Fibroblast of skin of right biceps (primary cell): ENCODE measurements around the gene SCN1B.

Experiments used
- DNase-seq: peaks from one replicate; pipeline ENCODE4 v3.0.0-alpha.2; 2013

Gene SCN1B

GRCh38 chr19:35059006-35059798, 28.9 kb downstream of the SCN1B start:
- no peak for DNase-seq

- DNase-seq = no peak
Observed at GRCh38 chr19:35059799-35060091, 29.5 kb downstream of the SCN1B start.

DNA sequence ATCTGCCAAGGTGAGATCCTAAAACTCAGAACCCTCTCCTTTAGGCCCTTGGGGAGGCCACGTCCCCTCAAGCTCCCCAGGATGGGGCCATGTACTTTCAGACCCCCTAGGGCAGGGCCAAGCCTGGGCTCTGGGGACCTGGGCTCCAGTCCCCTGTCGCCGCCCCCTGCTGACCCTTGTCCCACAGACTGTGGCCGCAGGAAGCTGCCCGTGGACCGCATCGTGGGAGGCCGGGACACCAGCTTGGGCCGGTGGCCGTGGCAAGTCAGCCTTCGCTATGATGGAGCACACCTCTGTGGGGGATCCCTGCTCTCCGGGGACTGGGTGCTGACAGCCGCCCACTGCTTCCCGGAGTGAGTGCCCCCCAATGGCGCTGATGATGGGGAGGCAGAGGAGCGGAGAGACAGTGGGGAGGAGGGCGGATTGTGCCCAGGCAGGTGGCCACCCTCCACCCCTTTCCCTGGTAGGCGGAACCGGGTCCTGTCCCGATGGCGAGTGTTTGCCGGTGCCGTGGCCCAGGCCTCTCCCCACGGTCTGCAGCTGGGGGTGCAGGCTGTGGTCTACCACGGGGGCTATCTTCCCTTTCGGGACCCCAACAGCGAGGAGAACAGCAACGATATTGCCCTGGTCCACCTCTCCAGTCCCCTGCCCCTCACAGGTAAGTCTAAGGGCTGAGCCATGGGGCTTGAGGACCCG, 30.0 kb downstream of the SCN1B start:
- no peak for DNase-seq

DNA sequence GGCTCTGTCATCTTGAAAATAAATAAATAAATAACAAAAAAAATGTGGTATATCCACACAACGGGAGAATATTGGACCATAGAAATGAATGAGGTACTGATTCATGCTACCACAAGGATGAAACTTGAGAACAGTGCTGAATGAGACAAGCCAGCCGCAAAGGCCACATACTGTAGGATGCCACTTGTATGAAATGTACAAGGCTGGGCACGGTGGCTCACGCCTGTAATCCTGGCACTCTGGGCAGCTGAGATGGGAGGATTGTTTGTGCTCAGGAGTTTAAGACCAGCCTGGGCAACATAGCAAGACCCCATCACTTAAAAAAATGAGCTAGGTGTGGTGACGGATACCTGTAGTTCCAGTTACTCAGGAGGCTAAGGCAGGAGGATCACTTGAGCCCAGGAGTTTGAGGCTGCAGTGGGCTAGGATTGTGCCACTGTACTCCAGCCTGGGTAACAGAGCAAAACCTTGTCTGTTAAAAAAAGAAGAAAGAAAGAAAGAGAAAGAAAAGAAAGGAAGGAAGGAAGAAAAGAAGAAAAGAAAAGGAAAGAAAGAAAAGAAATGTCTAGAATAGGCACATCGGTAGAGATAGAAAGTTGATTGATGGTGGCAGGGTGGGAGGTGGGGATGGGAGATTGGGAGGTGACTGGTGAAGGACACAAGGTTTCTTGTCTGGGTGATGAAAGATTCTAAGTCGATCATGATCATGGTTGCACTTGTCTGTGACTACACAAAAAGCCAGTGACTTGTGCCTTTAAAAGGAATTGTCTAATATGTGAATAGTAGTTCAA, 31.5 kb downstream of the SCN1B start:
- peak; percentile 20 for DNase-seq

DNA sequence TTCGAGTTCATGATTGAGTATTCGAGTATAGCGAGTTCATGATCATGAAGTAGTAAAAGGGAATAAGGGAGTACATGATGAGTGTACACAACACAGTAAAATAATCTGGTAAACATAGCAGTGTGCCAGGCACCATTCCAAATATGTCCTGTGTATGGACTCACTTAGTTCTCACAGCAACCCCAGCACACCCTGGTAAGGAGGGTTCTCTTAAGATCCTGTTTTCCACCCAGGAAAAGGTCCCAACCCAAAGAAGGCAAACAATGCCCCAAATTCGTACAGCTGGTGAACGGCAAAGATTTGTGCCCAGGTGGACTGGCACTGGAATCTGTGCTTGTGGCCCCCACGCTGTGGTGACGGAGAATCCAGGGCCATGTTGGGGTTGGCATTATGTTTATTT, 32.7 kb downstream of the SCN1B start:
- no peak for DNase-seq

DNA sequence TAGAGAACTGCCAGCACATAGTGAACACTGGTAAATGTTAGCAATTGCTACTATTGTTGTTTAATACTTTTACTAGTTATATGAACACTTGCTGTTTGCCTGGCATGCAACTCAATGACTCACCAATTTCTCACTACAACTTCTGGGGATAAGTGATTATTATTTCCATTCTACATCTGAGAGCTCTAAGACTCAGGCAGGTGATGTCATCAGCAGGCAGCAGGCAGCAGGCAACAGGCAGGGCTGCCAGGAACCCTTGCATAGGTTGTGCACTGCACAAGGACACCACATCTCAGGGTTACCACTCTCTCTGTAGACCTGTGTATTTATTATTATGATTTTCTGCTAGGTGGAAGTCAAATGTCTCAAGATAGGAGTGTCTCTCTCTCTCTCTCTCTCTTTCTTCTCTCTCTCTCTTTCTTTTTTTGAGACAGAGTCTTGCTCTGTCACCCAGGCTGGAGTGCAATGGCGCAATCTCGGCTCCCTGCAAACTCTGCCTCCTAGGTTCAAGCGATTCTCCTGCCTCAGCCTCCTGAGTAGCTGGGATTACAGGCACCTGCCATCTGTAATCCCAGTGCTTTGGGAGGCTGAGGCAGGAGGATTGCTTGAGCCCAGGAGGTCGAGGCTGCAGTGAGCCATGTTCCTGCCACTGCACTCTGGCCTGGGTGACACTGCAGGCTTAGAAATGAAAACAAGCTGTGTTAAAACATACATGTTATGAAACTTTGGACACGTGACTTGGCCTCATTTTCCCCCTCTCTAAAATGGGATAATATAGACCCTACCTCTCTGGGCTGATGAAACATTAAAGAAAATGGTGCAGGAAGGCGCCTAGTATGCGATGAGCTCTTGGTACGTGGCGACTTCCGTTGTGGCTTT, 33.9 kb downstream of the SCN1B start:
- DNase-seq = peak; percentile 60

DNA sequence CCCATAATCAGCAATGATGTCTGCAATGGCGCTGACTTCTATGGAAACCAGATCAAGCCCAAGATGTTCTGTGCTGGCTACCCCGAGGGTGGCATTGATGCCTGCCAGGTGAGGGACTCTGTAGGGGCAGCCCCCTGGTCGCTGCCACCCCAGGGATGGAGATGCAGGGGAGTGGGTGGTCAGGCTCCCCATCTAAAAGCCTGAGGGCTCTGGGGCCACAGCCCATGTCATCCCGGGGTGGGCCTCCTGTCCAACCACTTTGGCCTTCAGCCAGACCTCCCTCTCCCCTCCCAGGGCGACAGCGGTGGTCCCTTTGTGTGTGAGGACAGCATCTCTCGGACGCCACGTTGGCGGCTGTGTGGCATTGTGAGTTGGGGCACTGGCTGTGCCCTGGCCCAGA, 35.3 kb downstream of the SCN1B start:
- DNase-seq = no peak

DNA sequence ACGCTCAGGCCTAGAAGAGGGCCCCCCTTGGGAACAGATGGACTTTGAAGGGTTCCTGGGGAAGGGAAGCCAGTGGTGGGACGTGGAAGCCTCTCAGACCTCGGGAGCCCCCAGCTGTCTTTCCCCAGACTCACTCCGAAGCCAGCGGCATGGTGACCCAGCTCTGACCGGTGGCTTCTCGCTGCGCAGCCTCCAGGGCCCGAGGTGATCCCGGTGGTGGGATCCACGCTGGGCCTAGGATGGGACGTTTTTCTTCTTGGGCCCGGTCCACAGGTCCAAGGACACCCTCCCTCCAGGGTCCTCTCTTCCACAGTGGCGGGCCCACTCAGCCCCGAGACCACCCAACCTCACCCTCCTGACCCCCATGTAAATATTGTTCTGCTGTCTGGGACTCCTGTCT, 35.9 kb downstream of the SCN1B start:
- DNase-seq = no peak

DNA sequence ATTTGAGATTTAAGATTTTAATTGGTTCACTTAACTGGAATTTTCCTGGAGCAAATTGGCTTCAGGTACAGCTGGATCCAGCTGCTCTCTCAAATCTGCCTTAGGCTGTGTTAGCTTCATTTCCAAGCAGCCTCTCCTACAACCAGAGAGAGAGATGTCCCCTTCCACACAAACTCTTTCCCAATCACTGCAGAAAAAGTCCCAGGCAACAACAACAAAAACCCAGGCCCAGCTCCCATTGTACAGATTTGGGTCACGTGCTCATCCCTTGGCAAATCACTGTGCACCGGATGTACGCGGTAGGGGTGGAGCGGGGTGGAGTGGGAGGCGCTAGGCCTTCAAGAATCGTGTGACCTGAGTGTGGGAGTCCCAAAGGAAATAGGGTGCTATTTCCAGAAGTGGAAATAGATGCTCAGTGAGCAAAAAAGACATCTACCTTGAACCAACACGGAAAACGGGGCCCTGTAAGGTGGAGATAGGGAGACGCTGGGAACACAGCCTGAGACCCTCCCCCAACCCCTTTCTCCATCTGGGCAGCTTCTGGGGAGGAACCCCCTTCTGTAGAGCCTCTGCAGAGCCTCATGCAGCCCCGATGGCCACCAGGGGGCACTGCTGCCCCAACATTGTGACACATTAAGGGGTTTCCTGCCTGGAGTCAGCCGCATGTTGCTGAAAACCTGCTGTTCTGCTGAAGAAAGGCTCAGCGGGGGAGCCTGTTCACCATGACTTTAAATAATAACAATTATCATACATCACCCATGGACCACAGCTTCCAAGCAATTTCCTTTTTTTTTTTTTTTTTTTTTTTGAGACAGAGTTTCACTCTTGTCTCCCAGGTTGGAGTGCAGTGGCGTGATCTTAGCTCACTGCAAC, 36.7 kb downstream of the SCN1B start:
- peak; percentile 80 for DNase-seq

DNA sequence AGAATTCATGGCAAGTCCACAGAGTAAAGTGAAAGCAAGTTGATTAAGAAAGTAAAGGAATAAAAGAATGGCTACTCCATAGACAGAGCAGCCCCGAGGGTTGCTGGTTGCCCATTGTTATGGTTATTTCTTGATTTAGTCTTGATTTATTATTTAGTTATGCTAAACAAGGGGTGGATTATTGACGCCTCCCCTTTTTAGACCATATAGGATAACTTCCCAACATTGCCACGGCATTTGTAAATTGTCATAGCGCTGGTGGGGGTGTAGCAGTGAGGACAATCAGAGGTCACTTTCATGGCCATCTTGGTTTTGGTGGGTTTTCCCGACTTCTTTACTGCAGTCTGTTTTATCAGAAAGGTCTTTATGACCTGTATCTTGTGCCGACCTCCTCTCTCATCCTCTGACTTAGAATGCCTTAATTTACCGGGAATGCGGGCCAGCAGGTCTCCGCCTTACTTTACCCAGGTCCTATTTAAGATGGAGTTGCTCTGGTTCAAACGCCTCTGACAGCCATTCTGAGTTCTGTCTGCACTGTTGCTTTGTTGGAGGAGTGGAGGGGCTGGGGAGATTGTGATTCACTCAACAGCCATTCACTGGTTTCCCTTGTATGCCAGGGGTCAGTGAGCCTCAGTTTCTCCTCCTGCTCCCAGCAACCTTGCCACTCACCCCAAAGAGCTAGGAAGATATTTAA, 38.8 kb downstream of the SCN1B start:
- DNase-seq = no peak

GRCh38 chr19:35069696-35070095, 39.4 kb downstream of the SCN1B start:
- peak; percentile 39 for DNase-seq

DNA sequence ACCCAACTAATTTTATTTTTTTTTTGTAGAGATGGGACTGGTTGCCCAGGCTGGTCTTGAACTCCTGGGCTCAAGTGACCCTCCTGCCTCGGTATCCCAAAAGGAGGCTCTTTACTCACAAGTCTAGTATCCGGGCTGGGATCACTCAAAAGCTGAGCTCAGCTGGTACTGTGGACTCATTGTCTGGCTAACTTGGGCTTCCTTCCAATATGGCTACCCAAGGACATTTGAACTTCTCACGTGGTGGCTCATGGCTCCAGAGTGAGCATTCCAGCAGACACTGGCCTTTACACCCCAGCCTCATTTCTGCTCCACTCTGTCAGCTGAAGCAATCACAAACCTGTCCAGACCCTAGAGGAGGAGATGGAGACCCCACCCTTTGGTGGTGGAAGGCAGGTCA, 40.2 kb downstream of the SCN1B start:
- DNase-seq = no peak

DNA sequence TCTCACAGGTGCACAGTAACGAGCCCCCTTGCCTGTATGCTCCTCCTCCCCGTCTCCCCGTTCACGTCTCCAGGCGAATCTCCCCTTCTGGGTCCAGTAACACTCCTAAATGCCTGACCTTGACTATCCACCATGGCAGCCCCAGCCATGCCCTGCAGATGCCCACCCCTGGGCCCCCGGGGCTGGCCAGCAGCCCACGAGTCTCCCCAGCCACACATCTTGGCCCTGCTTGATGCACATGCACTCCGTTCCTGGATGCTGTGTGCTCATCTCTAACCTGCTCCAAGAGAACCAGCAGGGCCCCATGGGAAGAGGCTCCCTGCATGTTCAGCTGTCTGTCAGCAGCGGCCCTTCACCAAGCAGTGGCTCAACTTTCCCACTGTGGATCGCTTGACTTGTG, 43.2 kb downstream of the SCN1B start:
- DNase-seq = no peak

DNA sequence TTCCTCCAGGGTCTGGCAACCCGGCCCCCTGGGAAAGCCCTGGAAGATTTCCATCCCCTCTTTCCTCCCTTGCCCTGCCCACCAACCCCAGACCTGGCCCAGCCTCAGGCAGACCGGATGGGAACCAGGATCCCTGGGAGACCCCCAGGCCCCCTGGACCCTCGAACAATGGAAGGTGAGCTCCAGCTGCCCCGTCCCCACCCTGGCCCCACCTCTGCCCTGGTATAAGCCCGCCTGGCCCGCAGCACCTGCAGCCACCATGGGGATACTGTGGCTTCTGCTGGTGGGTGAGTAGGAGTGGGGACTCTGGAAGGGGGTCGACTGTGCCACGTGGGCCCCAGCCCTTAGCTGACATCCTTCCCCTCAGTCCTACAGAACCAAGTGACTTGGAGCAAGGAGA, 43.7 kb downstream of the SCN1B start:
- DNase-seq = no peak

- no peak for DNase-seq
Observed at GRCh38 chr19:35074426-35075201, 44.3 kb downstream of the SCN1B start.

GRCh38 chr19:35075202-35076025, 45.1 kb downstream of the SCN1B start:
- no peak for DNase-seq

GRCh38 chr19:35076026-35076370, 45.7 kb downstream of the SCN1B start:
- no peak for DNase-seq

DNA sequence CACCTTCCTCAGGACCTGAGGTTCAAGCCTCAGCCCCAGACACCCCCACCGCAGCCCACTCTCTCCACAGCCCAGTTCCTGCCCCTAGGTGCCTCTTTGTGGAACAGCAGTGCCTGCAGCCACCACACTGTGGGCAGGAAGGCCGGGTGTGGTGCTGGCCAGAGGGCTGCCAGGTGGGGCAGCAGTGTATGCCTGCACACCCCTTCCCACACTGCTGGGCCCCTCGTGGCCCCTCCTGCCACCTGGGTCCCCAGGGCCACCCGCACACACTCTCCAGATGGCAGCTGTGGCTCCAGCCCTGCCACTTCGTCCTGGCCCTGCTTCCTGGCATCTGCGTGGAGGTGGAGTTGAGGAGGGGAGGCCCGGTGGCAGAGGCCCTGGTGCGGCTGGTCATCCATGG, 46.4 kb downstream of the SCN1B start:
- no peak for DNase-seq

GRCh38 chr19:35077411-35078223, 47.3 kb downstream of the SCN1B start:
- no peak for DNase-seq
